Activated CD4-positive, alpha-beta T cell treated with anti-CD3 and anti-CD28 coated beads, Interleukin-2, Interleukin-4, amounts not matched to agents 100 ng/mL and 50 ng/mL, durations not matched to agents 16 hours and 8 hours (primary cell): ENCODE measurements around the gene BMERB1.
"Not testable (repeated sequence)": the region's sequence is repeated elsewhere in the genome, so short reads cannot be mapped to it uniquely, and the experiment has no call there.

ENCODE experiments used
- DNase-seq: peaks from one replicate; pipeline ENCODE4 v3.0.0-alpha.2; 2020; ENCODE audit warnings: low spot score

Gene BMERB1

DNA sequence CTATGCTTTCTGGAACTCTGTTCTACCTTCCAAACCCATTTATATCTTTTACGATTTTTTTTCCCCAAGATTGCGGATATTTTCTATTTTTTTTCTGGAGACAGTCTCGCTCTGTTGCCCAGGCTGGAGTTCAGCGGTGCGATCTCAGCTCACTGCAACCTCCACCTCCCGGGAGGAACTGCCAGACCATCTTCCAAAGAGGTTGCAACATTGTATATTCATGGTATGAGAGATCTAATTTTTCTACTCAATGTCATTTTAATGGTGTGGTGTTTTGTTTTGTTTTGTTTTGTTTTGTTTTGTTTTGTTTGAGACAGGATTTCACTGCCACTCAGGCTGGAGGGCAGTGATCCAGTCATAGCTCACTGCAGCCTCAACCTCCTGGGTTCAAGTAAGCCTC lies 8.5 kb upstream of the BMERB1 start:
- DNase-seq, result no peak

DNA sequence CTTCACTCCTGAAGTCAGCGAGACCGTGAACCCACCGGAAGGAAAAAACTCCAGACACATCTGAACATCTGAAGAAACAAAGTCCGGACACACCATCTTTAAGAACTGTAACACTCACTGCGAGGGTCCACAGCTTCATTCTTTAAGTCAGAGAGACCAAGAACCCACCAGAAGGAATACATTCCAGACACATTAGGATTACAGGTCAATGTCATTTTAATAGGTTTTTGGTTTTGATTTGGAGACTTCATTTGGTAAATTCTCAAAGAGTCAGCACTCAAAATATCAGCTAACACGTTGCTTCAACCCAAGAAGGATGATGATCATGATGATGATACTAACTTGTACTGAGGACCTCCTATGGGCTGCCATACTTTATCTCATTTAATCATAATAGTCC lies 7.6 kb upstream of the BMERB1 start:
- DNase-seq, result no peak

GRCh38 chr16:15427648-15428239 lies 6.6 kb upstream of the BMERB1 start:
- peak; percentile 44 for DNase-seq

DNA sequence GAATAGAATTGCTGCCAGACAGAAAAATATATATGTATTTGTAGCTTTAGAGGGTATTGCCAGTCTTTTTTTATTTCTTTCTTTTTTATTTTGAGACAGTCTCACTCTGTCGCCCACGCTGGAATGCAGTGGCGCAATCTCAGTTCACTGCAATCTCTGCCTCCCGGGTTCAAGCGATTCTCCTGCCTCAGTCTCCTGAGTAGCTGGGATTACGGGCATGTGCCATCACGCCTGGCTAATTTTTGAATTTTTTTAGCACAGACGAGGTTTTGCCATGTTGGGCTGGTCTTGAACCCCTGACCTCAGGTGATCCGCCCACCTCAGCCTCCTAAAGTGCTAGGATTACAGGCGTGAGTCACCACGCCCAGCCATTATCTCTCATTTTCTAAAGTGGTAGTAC lies 3.5 kb upstream of the BMERB1 start:
- DNase-seq, result not testable (repeated sequence)

DNA sequence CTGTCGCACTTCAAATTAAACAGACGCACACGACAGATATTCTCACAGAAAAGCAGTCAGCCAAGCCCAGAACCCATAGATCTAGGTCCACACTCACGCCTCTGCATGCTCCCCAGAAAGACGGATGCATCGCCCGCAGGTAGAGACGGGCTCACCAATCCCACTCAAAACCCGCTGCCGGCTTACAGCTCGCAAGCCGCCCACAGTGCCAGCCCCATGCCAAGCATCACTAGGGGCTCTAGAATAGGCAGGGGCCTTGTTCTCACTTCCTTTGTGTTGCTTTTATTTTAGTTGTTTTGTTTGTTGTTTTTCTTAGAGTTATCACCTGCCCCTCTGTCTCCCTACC lies 336 bp upstream of the BMERB1 start:
- no peak for DNase-seq

- no peak for DNase-seq
Observed at GRCh38 chr16:15435216-15435864, 952 bp downstream of the BMERB1 start.

- DNase-seq, result no peak
Observed at GRCh38 chr16:15439102-15439501, 4.7 kb downstream of the BMERB1 start.

DNA sequence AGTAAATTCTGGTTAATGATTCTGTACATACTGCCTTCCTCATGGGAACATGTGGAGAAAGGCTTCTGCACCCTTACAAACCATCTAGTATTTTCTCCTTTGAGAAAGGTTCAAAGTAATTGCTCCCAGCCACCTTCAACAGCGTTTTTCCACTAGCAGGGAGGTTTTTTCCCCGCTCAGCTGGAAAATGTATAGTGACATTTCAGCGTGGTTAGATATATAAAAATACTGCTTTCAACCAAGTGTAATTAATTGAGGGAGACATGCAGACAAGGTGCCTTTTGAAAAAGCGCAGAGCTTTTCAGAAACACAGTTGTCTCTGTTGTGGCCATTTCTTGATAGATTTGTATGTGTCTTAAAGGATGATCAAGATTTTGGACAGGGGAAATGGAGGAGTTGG lies 5.1 kb downstream of the BMERB1 start:
- no peak for DNase-seq

GRCh38 chr16:15440852-15441251 lies 6.5 kb downstream of the BMERB1 start:
- no peak for DNase-seq

DNA sequence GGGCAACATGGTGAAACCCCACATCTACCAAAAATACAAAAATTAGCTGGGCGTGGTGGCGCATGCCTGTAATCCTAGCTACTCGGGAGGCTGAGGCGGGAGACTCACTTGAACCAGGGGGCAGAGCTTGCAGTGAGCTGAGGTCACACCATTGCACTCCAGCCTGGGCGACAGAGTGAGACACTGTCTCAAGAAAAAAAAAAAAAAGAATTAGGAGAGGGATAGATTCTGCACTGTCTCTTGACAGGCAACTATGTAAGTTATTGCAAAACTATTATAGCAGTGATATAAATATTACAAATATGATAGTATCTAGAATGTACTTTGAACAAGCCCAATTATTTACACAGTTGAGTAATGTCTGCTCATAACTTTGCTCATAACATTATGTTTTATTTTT lies 7.8 kb downstream of the BMERB1 start:
- DNase-seq, result not testable (repeated sequence)

- DNase-seq, result no peak
Observed at GRCh38 chr16:15443753-15444152, 9.4 kb downstream of the BMERB1 start.

DNA sequence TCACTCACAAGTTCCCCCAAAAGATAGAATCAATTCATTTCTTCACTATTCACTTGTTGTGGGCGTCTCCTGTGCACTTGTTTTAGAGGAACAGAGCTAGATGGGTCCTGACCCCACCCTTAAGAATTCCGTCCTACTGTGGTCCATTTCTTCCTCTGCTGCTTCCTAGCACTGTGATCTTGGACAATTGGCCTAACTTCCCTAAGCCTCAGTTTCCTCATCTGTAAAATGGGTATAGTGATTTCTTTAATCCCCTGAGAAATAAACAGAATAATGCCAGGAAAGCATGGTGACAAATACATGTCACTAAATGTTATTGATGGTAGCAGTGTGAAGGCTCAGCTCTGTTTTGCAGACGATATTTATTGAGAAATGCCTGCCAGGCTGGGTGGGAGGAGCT lies 9.9 kb downstream of the BMERB1 start:
- no peak for DNase-seq

GRCh38 chr16:15445450-15445849 lies 11.1 kb downstream of the BMERB1 start:
- DNase-seq, result no peak

DNA sequence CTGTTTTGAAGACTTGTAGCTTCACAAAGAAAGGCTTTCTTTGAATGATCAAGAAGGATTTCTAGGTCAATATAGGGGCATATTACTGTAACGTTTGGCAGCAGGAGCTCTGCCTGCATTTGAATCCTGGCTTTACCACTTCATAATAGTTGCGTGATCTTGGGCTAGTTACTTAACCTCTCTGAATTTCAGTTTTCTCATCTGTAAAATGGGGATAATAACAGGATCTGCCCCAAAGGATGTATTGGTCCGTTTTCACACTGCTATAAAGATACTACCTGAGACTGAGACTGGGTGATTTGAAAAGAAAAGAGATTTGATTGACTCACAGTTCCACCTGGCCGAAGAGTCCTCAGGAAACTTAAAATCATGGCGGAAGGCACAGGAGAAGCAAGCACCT lies 12.5 kb downstream of the BMERB1 start:
- no peak for DNase-seq

DNA sequence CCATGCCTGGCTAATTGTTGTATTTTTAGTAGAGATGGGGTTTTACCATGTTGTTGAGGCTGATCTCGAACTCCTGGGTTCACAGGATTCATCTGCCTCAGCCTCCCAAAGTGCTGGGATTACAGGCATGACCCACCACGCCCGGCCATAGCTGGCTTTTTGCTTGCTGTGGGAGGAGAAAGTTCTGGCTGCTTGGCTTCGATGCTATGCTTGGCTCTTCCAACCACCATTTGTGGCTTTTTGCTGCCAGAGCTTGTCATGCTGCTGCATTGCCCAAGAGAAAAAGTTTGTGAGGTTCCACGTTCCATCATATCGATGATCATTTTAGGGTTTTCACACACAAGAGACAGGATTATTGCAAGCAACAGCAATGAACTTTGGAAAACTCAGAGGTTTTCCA lies 16.2 kb downstream of the BMERB1 start:
- no peak for DNase-seq

GRCh38 chr16:15451098-15451731 lies 16.8 kb downstream of the BMERB1 start:
- no peak for DNase-seq

DNA sequence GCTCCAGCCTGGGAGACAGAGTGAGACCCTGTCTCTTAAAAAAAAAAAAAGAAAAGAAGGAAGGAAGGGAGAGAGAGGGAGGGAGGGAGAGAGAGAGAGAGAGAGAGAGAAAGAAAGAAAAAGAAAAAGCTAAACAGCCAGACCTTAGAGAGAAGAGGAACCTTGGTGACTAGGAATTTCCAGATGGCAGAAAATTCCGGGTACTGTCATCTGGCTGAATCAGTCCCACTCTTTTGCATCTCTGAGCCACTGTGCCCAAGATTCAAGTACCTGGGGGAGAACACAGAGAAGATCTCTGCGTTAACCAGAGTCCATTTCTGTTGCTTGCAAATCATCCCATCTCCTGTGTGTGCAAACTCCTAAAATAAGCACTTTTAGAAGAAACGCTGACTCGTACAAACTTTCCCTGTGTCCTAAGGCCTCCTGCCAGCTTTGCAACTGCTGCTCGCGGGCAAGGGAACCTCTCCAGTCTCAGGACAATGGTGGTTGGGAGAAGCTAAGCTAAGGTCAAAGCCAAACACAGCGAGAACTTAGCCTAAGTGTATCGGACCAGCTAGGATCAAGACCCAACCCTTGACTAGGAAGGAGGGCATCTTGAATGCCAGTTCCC lies 18.0 kb downstream of the BMERB1 start:
- DNase-seq, result no peak

DNA sequence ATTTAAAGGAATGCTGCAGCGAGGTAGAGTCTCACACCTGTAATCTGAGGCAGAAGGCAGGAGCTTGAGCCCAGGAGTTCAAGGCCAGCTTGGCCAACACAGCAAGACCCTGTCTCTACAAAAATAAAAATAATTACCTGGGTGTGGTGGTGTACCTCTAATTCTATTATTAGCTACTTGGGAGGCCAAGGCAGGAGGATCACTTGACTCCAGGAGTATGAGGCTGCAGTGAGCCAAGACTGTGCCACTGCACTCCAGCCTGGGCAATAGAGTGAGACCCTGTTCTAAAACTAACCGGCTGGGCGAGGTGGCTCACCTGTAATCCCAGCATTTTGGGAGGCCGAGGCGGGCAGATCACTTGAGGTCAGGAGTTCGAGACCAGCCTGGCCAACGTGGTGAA lies 18.9 kb downstream of the BMERB1 start:
- not testable (repeated sequence) for DNase-seq

DNA sequence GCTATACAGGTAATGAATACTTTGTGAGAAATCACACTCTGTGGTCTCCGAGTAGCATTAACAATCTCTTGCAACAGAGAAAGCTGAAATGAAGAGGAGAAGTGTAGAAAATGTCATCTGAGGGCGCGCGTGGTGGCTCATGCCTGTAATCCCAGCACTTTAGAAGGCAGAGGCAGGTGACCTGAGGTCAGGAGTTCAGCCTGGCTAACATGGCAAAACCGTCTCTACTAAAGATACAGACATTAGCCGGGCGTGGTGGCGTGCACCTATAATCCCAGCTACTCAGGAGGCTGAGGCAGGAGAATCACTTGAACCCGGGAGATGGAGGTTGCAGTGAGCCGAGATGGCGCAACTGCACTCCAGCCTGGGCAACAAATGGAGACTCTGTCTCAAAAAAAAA lies 20.5 kb downstream of the BMERB1 start:
- not testable (repeated sequence) for DNase-seq

DNA sequence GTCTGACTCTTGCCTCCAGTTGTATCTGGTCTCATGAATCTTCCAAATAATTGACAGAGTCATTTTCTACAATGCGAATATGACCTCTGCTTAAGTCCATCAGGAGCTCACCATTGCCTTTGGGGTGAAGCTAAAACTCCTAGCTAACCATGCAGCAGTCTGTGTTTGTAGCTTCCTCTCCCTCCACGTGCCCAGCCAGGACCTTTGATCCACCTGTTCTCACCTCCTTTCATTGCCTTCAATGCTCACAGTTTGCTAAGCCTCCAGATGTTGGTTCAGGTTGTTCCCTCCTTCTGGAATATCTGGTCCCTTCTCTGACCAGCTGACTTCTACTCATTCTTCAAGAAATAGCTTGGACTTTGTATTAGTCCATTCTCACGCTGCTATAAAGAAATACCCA lies 23.0 kb downstream of the BMERB1 start:
- no peak for DNase-seq

DNA sequence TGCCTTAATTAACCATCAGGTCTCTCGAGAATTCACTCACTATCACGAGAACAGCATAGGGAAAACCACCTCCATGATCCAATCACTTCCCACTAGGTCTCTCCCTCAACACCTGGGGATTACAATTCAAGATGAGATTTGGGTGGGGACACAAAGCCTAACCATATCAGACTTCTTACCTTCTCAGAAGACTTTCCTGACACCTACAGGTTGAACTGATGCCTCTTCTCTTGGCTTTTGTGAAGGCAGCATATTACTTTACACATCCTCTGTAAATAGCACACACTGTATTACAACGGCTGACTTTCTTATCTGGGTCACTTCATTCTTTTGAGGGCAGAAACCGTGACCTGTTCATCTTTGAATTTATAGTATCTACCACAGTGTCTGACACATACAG lies 23.6 kb downstream of the BMERB1 start:
- DNase-seq, result no peak

DNA sequence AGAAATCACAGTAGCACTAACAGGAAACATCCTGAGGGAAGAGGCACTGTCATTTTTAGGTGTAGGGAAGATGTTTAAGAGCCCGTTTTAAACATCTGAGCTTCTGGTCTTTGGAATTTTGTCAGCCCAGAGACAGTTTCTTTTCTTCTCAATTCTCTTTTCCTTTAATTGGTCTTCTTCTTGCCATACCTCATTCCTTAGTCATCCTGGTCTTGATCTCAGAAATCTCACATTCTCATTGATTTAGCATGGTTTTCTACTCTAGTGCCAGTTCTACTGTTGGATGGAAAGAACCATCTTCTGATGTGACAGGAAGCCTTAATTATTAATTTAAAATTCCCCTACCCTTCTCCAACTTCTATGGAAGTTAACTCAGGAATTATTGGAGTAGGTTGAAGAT lies 25.4 kb downstream of the BMERB1 start:
- no peak for DNase-seq

DNA sequence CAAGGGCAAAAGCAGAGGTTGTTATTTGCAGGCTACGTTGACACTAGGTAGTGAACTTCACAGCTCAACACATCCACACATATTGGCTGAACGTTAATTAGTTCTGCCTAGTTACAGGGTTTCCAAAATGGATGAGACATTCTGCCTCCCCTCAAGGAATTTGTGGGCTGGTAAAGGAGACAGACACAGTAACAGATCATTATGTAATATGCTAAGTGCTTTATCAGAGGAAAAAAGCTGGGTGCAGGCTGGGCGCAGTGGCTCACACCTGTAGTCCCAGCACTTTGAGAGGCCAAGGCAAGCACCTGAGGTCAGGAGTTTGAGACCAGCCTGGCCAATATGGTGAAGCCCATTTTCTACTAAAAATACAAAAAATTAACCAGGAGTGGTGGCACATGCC lies 26.2 kb downstream of the BMERB1 start:
- DNase-seq, result no peak

DNA sequence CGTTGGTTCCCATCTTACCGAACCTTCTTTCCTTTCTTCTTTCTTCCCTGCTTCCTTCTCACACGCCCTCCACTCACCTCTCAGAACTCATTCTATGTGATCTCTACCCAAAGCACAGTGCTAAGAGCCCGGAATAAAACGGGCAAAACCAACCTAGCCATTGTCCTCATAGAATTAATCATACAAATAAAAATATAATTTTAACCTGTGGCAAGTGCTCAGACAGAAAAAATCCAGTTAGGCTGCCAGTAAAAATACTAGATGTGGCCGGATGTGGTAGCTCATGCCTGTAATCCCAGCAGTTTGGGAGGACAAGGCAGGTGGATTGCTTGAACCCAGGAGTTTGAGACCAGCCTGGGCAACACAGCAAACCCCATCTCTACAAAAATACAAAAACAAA lies 27.0 kb downstream of the BMERB1 start:
- DNase-seq, result no peak
